Epithelial cell of proximal tubule (primary cell): ENCODE data around the gene GTSE1. TPM values are rescaled to one million over a fixed set of nuclear protein-coding genes. Genes with fewer than 3 reads are reported as not detected.

Experiments used
- DNase-seq: peaks from one replicate; pipeline ENCODE4 v3.0.0-alpha.2; 2011; ENCODE audit warnings: low read depth
- H3K4me3 ChIP-seq: 2 replicates; pipeline ENCODE4 v1.5.1; 2011; ENCODE audit warnings: low read depth, mild to moderate bottlenecking, low read length
- CTCF ChIP-seq: conservative IDR thresholded peaks from 2 replicates; pipeline ENCODE4 v1.5.1; 2012; ENCODE audit warnings: low read depth, mild to moderate bottlenecking, low read length
- total RNA-seq: library from RNA; depleted of rRNA; stranded (reverse); fragments of >200 nt; gene quantifications from 2 replicates; pipeline ENCODE4 v1.2.3, GENCODE V29; 2015

The GTSE1 gene
- total RNA-seq, 1 donor from 2014 or later = 18.2 TPM

- DNase-seq = no peak
- H3K4me3 ChIP-seq = peak within 1 kb of the TSS; percentile 97
- TF ChIP-seq CTCF = no peak
Observed at GRCh38 chr22:46267431-46268279, 29.0 kb upstream of the GTSE1 start, which contains the start of gene TTC38. TSS of gene TTC38 (plus strand) at chr22:46268008. CDS start at chr22:46268040, 32 bp downstream.

GRCh38 chr22:46269564-46269963 is 27.1 kb upstream of the GTSE1 start:
- no peak for TF ChIP-seq CTCF
- H3K4me3 ChIP-seq = peak overlapping the region; percentile 97
- no peak for DNase-seq

- H3K4me3 ChIP-seq = no peak overlapping the region
- no peak for TF ChIP-seq CTCF
- no peak for DNase-seq
Observed at GRCh38 chr22:46272196-46272595, 24.5 kb upstream of the GTSE1 start.

GRCh38 chr22:46272762-46273431 is 23.8 kb upstream of the GTSE1 start:
- TF ChIP-seq CTCF = no peak
- no peak for DNase-seq
- H3K4me3 ChIP-seq = no peak overlapping the region

GRCh38 chr22:46273432-46274148 is 23.1 kb upstream of the GTSE1 start:
- no peak for DNase-seq
- no peak for TF ChIP-seq CTCF

GRCh38 chr22:46274381-46274780 is 22.3 kb upstream of the GTSE1 start:
- H3K4me3 ChIP-seq = no peak overlapping the region
- TF ChIP-seq CTCF = no peak
- no peak for DNase-seq

More at GRCh38 chr22:46273432-46274148, 23.1 kb upstream of the GTSE1 start:
- H3K4me3 ChIP-seq = no peak overlapping the region
